HG02763 (cell line): ENCODE results near the gene DNAI1.
"Not testable (repeated sequence)": the region's sequence is repeated elsewhere in the genome, so short reads cannot be mapped to it uniquely, and the experiment has no call there.

Source experiments
- ATAC-seq: cut with Tn5 transposase; IDR thresholded peaks from one replicate; pipeline ENCODE4 v1.9.1; 2021; ENCODE audit warnings: mild to moderate bottlenecking, moderate library complexity; ENCODE audit not compliant: unreplicated experiment

The DNAI1 gene

DNA sequence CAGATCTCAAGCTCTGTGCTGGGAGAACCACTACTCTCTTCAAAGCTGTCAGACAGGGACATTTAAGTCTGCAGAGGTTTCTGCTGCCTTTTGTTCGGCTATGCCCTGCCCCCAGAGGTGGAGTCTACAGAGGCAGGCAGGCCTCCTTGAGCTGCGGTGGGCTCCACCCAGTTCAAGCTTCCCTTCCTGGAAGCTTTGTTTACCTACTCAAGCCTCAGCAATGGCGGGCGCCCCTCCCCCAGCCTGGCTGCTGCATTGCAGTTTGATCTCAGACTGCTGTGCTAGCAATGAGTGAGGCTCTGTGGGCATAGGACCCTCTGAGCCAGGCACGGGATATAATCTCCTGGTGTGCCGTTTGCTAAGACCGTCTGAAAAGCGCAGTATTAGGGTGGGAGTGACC is 73.4 kb downstream of the DNAI1 start:
- ATAC-seq: not testable (repeated sequence)

DNA sequence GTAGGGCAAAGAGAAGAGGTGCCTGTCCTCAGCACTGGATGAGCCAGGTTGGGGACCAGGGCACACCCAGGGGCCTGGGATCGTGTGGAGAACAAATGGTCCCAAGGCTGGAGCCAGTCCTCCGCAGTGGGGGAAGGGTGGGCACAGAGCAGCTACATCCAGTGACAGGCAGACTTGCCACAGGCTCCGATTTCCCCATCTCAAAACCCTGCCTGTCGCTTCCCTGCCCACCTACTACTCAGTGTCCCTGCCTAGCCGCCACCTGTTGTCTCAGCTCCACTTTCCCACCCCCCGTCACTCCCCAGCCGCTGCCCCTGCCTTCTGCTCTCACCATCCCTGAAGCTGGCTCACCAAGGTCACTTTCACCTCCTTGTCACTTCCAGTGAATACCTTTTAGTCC is 78.1 kb downstream of the DNAI1 start:
- ATAC-seq: no peak

DNA sequence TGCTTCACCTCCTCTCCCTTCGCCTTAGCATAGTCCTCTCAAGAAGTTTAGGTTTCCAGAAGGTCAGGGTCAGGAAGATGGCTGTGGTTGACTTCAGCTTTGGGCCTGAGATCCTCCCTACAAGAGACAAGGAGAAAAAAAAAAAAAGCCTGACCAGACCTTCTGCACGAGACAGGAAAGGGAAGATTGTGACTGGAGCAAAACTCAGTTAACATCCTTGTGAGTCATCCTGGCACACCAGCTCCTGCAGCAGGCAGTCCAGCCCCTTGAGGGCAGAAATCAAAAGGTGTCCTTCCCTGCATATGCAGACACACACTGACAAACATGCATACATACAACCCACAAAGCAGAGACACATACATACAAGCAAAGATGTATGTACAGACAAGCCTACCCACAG is 82.2 kb downstream of the DNAI1 start:
- ATAC-seq: no peak

DNA sequence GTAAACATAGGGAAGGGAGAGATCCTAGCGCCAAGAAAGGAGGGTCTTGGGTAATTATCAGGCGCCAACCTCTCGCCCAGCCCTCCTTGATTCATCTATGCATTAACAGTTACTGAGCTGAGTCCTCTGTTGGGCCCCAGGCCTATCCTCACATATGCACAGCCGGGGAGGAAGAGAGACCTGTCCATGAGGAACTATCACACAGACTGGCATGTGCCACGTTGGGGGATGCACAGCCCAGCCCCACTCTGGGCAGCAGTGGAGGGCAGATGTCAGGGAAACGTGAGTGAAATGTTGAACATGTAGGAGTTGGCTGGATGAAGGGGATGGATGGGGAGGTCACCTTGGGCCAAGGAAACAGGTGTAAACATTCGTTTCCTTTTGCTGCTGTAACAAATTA is 82.9 kb downstream of the DNAI1 start:
- no peak for ATAC-seq

DNA sequence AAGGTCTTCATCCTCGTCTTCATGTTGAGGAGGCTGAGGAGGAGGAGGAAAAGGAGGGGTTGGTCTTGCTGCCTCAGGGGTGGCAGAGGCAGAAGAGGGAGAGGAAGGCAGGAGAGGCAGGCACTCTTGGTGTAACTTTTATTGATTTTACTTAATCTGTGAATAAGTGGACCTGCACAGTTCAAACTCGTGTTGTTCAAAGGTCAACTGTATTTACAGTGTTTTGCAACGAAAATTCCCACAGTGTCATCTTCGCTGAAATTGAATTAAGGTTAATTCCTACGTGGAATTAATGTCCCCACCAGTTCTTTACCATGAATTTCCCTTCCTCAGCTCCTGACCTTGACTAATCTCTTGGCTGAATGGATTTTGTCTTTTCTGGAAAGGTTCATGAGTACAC is 85.4 kb downstream of the DNAI1 start:
- ATAC-seq: no peak

DNA sequence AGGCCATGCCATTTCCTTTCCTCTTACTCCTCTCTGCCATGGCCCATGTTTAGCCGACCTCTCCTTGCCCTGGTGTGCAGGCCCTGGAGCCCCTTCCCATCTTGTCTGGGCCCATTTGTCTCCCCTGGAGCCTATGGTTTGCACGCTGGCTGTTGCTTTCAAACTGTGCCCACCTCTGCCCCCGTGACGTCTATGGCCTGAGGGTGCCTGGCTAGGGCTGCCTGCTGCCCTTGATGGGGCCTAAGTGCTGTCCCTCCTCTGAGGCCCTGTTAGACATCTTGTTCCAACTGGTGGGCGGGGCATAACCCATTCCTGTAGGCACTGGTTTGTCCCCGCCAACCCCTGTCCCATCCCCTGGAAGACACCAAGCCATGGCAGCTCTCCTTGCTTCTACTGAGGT is 86.9 kb downstream of the DNAI1 start:
- ATAC-seq: no peak

DNA sequence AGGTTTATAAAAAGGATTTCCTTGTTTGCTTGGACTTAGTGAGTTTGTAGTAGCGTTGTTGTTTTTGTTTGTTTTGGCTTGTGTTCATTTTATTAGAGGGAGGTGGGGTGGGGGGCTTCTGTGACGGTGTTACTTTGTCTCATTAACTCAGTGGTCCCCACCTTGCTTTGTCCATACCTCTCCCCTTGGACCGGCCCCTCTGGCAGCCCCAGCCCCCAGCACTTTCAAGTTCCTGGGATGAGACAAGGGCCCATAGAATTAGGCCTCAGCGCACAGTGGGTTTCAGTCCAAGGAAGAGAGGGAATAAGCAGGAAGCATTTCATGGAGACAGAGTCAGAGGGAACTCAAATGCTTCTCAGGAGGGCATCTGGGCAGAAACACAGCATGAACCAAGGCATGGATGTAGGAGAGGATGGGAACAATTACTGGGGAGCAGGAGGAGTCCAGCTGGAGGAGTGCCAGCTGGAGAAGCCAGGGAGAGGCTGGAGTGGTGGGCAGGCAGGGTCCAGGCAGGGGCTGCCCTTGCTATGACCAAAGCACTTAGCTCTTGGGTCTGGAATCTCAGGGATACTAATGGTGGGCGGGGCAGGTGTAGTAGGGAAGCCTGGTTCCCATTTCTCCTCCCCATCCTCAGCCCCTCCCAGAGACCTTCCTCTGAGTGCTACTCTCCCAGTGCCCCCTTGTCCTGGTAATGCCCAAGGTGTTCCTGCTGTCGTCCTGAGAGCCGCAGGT is 87.7 kb downstream of the DNAI1 start:
- ATAC-seq: no peak

DNA sequence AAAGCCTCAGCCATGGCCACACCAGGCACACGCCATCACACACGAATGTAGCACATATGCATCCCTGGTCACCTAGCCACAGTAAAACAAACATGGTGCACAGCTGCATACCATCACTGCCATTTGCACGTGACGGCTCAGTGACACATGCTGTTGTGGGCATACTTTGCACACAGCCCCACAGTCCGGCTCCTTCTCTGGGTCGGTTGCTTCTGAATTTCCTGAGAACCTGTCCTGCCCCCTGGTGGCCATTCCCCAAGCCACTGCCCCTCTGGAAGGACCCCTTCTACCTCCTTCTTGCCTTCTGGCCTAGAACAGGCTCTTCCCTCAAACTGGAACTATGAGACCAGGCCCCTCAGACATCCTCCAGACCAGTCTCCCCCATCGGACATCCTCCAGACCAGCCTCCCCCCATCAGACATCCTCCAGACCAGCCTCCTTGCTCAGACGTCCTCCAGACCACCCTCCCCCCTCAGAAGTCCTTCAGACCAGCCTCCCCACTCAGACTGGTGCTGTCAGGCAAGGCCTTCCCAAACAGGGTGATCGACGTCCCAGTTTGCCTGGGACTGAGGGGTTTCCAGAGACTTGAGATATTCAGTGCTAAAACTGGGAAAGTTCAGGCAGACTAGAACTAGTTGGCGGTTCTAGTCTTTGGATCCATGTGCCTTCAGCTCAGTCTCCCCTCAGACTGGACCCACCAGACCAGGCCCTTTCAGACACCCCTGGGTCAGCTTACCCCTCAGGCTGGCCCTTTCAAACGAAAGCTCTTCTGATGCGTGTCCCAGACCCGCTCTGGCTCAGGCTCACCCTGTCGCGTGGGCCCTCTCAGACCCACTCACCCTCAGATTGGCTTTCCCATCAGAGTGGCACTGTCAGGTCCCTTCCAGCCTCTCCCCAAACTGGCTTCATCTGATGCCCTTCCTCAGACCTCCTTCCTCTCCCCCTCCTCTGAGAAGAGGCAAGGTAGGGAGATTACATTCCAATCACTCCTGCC is 88.5 kb downstream of the DNAI1 start:
- ATAC-seq: no peak

DNA sequence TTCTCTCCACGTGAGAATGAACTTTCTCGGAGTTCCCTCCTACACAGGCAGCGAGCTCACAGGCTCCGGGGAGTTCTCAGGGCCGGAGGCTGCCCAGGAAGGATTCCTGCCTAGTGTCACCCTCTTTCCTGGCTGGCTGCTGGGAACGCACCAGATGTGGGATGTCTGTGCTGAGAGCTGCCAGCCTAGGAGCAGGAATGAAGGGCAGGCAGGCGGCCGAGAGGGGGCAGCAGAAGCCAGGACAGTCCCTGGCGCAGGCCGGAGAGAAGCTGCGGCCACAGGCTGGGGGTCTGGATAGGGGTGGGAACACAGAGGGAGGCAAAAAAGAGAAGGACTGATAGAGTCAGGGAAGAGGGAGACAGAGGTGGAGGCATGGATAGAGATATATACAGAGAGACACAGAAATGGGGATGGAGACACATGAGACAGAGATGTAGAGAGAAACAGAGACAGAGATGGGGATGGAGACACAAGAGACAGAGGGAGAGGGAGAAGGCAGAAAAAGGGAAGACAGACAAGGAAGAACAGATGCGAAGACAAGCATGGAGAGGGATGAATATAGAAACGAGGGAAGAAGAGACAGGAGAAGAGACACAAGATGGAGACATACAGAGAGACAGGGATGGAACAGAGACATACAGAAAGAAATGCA is 89.5 kb downstream of the DNAI1 start:
- ATAC-seq: no peak

DNA sequence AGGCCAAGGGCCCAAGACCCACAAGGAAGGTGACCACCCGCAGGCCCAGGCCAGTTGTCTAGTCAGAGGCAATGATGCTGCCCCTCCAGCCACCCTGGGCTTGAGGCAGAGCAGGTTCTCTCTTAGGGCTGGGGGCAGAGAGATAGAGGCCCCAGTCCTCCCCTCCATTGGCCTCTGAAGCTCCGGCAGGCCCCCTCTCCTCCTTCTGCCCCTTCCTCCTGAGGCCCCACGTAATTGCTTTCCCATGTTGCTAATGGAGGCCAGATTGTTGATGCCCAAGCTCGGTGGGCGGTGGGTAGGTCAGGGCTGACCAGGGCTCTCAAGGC is 90.8 kb downstream of the DNAI1 start:
- no peak for ATAC-seq

DNA sequence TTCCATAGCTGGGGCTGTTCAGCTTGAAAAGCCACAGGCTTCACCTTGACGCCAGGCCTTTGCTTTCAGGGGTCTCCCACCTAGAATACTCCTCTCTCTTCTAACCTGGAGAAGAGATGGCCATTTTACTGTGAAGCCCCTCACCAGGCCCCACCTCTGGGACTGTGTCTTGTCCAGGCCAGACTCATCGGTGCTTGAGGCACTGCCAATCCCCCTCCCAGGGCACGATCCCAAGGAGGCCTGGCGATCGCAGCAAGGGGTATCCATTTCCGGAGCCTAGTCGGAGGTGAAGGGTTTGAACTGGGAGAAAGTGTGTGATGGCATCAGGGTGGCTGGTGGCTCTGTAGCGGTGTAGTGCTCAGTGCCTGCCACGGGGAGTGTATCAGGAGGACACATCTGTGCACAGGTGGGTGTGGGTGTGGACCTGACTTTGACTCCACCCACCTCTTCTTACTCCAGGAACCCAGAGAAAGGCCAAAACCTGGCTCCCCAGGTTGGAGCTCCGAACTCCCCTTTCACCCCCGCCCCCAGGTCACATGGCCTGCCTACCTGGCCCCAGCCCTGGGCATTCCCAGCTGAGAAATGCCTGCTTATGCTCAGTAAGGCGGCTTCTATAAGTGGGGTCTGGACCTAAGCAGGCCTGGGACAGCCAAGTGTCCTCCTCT is 91.5 kb downstream of the DNAI1 start:
- no peak for ATAC-seq

DNA sequence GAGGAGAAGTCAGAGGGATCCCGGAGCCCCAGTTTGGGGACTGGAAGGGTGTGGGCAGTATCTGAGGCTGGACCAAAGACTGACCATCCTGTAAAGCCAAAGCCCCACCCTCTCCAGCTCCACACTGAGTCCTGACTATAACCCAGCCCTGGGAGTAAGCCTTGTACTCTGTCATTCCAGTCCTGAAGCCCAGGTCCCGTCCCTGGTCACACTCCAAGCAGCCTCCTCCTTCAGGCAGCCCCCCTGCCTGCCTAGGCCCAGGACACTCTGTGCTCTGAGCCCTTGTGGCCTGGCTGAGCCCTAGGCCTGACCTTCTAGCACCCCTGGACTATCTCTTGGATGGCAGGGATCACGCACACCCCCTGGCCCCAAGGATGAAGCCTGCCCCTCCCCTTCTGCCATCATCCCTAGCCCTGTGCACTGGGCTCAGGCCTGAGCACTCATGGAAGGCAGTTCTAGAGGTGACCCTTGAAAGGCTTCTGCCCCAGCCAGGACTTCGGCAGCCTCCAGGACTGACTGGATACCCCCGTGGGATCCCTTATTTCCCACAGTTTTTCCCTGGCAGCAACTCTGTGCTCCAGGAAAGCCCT is 92.2 kb downstream of the DNAI1 start:
- no peak for ATAC-seq

DNA sequence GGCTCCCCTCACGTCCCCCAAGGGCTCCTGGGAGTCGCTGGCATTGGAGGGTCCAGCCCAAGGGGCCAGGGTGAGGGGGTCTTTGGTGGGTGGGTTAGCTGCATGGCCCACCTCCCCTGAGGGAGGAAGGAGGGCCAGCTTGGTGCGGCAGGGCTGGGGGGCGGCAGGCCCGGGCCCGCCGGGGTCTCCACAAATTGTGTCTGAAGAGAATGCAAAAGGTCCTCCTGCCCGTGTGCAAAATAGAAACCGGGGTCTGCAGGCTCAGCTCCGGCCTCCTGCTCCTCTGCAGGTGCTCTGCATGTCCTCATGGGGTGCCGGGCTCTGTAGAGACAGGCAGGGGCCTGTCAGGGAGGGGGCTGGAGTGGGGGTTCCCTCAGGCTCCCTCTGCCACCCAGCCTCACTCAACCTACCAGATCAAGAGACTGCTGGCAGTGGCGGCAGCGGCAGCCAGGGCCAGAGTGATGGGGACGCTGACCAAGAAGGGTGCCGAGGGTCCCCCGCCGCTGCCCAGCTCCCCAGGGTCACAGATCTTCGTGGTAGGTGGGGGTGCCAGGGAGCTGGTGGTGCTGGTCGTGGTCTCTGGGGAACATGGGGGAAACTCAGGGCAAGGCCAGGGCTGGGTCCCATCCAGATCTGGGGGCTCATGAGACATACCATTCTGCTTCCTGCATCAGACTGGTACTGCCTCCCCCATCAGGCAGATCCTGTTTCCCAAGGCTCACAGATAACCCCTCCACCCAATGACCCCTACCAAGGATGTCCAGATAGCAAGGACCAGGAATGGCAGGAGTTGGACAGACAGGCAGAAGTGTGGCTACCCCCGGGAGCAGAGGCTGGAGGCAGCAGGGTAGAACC is 93.4 kb downstream of the DNAI1 start:
- no peak for ATAC-seq

DNA sequence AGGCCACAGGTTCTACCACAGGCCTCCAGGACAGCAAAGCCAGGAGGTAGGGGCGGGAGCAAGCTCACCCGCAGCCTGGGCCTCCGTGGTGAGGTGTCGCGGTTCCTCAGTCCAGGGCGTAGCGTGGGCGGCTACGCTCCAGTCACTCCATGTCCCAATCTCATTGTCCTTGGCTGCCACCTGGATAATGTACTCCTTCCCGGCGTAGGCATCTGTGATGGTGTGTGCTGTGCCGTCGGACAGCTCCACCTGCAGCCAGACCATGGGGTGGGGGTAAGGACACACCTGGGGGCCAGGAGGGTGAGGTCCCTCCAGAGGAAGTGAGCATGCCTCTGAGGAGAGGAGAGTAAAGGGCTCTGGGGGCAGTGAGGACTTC is 94.0 kb downstream of the DNAI1 start:
- no peak for ATAC-seq

DNA sequence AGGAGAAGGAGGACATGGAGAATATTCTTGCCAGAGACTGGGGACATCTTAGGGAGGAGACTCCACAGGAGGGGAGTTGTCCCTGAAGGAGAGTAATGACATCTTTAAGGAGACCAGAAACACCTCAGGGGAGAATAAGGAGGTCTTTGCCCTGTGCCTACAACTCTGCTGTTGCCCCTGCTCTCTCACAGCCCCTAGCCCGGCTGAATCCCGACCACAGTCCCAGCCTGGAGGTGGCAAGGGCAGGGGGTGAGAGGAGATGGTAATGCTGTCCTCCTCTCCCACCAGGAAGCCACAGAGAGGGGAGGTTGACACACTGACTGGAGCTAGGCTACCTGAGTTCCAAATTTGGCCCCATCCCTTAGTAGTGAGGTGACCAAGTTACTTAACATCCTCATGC is 94.4 kb downstream of the DNAI1 start:
- ATAC-seq: no peak

DNA sequence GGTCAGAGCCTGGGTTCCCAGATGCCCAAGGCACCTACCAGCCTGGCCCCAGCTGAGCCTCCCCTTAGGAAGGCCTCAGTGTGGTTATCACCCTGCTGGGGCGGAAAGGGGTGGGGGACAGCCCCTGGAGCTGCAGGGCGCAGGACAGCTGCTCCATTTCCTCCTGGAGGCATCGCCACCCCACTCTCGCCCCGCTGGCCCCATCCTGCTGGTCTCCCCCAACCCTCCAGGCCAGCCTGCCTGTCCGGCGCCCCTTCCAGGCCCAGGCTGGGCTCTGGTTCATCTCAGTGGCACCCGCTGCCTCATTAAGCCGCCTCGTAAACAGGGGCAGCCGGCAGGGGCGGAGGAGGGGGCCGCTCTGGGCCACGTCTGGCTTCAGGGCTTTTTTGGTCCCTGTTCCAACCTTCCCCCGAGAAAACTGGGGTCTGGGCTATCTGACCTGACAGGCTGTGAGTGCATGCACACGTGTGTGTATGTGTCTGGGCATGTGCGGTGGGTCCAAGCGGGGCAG is 95.0 kb downstream of the DNAI1 start:
- no peak for ATAC-seq

DNA sequence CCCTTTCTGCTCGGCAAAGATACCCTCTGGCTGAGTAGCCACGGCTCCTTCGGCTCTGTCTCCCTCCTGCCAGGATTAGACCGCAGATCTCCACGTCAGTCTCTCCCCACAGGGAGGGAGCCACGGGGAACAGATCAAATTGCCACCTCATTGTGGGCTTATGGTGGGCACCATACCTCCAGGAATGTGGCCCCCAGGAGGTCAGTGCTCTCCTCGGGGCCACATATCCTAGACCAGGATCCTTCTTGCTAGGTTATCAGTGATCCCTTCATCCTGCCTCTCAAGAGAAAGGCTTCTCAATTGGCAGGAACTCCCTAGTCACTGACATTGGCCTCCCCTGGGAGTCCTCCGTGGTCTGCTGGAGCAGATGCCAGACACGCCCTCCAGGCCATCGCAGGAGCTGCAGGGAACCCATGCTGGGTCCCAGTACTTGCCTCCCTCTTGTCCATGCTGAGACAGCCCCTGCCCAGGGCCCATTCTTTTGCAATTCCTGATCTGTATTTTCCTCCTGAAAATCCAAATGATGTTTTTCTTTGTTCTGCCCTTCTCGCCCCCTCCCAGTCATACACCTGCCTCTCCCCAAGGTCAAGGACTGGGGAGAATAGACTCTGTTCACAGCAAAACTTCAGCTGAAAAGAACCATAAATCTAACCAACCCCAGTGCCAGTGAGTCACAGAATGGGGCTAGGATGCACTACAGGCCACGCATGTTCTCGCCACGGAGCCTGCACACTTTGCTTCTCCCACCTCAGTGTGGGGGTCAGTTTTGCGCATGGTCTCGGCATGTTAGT is 95.8 kb downstream of the DNAI1 start:
- no peak for ATAC-seq

DNA sequence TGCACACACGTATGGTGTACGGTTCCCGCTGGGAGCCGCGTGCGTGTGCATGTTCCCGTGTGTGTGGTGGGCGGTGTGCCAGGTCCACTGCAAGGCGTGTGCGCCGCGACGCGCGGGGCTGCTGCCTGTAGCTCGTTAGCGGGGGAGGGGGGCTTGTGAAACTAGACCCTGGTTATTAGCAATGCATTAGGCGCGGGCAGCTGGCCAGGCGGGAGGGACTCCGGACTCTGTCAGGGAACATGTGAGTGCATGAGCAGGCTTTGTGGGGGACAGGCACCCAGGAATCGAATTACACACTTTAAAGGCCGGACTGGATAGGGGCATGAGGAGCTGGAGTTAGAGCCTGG is 96.4 kb downstream of the DNAI1 start:
- ATAC-seq: no peak

DNA sequence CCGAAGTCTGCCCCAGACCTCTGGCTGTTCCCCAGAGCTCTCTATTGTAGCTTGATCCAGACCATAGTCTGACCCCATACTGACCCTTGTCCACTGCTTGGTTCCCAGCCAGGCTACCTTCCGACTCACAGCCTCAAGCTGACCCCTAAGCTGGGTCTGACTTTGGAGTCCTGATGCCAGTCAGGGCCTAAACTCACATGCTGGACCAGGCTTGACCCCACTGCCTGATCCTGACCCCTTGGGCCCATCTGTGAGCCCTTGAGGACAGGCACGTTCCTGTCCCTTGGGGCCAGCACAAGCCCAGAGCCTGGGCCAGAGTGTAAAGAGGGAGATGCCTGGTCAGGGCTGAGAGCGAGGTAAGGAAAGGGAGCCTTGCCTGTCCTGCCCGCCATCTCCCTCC is 96.9 kb downstream of the DNAI1 start:
- ATAC-seq: no peak
